Glomerular endothelial cell (primary cell): ENCODE measurements around the gene DLGAP4. TPM values are rescaled to one million over a fixed set of nuclear protein-coding genes. Genes with fewer than 3 reads are reported as not detected.
"Not testable (repeated sequence)": the region's sequence is repeated elsewhere in the genome, so short reads cannot be mapped to it uniquely, and the experiment has no call there.

Experiments used
- DNase-seq: peaks from one replicate; pipeline ENCODE4 v3.0.0-alpha.2; 2011; ENCODE audit warnings: low read depth, low spot score; ENCODE audit errors: extremely low read depth
- total RNA-seq: library from RNA; depleted of rRNA; stranded (reverse); fragments of >200 nt; gene quantifications from 2 replicates; pipeline ENCODE4 v1.2.3, GENCODE V29; 2015

Gene DLGAP4
- total RNA-seq, 1 donor from 2014 or later, result 125 TPM

DNA sequence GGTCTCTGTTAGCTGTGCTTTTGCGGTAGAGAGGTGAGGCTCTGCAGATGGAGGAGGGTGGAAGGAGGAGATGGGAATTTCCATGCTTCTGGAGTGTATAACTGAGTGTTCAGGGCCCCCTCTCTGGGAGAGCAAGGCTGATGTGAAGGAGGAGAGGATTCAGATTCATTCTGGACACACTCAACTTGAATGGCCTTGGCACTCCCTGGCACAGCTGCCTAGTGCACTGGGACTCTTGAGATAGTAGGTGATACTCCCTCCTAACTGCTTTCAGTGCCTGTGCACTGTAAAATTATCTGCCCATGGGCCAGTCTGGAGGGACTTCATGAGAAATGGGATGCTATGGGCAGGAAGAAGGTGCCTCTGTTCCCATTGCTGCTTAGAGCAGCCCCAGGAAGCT is 180.9 kb downstream of the DLGAP4 start:
- no peak for DNase-seq

DNA sequence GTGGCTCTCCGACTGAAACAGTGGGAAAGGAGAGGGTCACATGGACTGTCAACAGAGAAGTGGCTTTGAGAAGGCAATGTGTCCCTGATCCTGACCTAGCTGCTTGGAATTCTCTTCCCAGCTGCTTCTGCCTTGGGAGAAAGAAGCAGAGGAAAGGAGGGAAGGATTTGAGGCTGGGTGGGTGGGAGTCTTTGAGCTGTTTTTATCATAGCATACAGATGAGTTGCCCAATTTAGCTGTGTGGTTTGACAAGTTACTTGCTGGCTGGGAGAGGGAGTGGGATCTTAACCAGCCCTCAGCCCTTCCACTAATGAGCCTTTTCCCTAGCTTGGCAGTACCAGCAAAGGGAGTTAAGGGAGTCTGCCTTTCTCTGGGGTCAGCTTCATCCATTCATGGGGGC is 184.1 kb downstream of the DLGAP4 start:
- no peak for DNase-seq

DNA sequence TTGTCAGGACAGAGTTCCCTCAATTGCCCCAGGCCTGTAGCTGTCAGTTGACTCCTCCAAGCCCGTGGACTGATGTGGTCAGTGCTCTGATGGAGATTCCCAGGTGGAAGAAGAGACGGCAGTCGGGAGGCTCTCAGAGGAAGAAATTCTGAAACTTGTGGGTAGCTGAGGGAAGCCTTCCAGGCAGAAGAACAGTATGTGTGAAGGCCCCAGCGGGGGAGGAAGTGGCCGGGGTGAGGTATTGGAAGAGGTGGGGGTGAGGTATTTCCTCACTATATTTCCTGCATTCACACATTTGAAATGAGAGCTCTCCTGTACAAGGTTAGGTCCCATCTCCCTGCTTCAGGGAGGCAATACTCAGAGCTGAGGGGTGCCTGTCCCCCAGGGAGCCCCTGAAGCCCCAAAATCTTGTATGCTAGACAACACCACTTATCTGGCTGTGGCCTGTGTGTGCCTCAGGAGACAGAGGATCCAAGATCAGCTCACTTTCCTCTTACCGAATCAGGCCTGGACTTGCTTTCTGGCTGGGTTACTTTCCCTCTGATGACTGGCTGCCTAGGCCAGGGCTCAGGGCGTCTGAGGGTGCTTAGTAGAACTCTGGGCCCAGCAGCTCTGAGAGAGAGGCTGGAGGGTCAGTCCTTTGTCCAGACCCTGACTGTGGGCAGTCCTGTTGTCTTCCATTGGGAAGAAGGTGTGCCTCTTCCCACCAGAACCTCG is 185.9 kb downstream of the DLGAP4 start:
- no peak for DNase-seq

DNA sequence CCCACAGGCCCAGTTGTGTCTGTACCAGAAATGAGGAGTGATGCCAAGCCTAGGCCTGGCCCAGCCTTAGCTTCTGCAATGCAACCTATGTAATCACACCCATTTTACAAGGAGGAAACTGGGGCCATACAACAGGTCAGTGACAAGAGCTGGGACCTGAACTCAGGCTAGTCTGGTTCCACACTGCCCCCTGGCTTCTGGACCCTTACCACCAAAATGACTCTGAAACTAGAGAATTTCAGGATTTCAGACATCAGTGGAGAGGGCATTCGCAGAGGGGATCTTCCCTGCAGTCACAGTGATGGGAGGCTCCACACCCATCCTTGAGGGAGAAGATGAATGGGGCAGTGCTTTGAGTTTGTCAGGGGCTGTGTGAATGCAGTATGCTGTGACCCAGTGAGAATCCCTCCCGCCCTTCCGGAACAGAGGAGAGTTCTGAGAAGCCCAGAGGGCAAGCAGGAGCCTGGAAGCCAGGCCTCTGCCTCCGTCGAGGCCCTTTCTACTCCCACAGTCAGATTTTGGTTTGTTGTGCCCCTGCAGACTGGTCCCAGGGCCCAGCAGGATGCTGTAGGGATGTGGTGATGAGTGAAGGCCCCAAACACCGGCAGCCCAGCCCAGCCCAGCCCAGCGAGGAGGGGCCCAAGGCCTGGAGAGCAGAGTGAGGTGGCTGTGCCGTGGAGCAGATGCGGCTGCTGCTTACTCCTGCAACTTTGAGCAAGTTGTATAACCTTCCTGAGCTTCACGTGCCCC is 187.1 kb downstream of the DLGAP4 start:
- no peak for DNase-seq

DNA sequence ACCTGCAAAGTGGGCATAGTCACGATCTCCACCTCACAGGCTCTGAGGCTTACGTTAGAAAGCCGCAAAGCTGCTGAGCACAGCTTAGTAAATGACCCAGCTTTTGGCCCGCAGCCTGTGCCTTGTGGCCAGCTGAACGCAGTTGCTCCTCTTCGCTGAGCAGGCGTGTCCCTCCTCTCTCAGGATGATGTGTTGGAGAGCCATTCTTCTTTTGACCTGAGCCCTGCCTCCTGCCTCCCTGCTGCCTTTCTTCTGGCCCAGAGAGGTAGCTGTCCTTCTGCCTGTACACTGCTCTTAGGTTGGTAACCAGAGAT is 187.6 kb downstream of the DLGAP4 start:
- DNase-seq, result no peak

DNA sequence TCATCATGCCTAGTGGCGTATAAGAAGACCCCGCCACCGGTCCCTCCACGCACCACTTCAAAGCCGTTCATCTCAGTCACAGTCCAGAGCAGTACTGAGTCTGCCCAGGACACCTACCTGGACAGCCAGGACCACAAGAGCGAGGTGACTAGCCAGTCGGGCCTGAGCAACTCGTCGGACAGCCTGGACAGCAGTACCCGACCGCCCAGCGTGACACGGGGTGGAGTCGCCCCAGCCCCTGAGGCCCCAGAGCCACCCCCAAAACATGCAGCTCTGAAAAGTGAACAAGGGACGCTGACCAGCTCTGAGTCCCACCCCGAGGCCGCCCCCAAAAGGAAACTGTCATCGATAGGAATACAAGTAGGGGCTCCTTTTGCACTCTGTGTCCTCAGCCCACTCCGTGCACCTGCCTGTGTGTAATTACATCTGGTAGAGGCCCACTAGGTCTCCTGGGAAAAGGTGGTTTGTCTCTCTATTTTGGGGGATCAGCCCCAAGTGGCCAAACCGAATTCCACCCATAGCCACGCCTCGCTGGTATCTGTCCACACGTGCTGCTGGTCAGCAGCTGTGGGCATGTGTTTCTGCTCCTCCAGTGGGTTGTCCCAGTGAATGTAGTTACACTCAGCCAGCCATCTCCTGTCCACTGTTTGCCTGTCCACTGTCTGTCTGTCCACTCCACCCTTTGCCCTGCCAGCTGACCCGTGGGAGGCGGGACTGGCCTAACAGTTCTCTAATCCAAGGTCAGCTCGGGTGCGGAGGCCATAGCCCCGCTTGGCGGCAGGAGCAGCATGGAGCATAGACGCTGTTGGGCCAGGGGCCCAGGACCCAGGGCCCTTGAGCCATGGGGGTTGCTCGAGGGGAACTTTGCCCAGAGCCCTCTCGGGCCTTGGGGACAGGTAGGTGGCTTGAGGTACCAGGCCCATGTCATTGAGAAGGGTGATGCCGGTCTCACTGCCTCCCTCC is 190.8 kb downstream of the DLGAP4 start:
- DNase-seq, result no peak

DNA sequence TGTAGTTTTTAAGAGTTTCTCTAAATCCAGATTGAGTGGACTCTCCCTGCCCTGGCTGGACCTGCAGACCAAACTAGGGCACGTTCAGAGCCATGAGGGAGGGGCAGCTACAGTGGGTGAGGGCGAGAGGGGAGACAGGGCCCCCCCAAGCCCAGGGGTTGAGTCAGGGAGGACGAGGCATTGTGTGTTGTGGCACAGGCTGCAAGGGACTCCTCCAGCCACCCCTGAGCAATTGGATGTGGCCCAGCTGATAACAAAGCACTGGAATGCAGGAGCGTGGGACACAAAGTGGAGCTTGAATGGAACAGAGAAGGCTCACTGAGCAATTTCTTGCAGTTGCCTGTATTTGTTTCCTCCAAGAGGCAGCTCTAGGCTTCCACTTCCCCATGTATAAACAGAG is 191.7 kb downstream of the DLGAP4 start:
- DNase-seq, result no peak

DNA sequence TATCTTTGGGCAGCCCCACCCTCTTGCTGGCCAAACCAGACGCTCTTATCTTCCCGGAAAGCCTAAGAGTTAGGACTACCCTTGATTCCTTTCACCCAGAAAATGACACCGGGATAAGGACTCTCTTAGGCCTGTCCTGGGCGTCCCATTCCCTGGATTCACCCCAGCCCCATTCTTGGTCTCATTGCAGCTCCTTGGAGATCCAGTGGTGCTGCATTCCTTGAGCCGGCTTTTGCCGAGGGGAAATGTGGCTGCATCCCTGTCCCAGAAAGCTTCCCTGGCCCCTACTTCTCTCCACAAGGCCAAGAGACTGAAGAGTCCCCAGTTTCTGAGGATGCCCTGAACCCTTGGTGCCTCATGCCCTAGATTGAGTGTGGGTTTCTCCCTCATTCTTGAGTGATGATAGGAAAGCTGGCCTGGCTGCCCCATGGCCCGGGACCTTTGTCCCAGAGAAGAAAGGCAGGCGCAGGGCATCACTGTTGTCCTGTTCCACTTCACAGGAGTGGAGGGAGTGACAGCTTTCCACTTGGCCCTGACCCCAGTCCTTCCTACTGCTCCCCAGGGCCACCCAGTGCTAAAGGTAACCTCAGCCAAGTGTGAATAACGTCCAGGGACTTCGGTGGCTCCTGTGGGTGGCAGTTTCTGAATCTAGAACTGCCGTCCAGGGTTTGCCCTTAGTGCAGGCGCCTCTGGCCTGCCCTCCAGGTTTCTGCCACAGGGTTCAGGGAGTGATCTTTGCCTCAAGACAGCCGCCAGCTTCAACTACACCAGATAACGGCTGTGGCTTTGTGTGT is 192.4 kb downstream of the DLGAP4 start:
- no peak for DNase-seq

DNA sequence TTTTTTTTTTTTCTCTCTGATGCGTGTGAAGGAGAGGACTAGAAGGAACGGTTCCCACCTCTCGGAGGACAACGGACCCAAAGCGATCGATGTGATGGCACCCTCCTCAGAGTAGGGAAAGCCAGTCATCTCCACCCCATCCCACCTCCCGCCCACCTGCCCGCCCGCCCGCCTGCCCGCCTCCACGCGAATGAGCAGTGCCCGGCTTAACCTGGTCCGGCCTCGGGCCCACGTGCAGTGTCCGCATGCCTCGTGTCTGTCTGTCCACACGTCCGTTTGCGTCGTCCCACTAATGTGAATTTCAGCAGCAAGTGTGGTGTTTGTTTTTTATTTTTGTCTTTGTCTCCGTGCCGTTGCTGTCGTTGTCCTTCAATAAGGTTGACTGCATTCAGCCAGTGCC is 193.1 kb downstream of the DLGAP4 start:
- no peak for DNase-seq

DNA sequence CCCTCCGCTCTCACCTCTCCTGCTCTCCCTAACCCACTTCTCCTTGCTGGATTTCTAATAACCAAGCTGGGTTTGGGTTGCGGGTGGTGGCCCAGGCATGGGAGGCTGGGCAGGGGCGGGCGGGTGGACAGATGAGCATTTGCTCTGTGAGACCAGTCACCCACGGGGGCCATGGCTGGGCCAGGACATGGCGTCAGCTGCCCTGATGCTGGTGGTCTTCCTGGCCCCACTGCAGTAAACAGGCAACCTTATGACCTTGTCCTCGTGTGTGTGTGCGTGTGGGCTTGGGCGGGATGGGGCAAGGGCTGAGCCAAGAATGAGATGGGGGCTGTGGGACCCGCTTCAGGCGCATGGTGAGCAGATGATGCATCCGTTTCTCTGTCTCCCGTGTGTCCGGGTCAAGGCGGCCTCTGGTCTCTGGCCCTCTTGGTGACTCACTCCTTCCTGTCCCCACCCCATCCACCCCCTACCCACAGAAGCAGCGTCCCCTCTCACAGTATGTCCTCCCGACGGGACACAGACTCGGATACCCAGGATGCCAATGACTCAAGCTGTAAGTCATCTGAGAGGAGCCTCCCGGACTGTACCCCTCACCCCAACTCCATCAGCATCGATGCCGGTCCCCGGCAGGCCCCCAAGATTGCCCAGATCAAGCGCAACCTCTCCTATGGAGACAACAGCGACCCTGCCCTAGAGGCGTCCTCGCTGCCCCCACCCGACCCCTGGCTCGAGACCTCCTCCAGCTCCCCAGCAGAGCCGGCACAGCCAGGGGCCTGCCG is 193.8 kb downstream of the DLGAP4 start:
- no peak for DNase-seq

DNA sequence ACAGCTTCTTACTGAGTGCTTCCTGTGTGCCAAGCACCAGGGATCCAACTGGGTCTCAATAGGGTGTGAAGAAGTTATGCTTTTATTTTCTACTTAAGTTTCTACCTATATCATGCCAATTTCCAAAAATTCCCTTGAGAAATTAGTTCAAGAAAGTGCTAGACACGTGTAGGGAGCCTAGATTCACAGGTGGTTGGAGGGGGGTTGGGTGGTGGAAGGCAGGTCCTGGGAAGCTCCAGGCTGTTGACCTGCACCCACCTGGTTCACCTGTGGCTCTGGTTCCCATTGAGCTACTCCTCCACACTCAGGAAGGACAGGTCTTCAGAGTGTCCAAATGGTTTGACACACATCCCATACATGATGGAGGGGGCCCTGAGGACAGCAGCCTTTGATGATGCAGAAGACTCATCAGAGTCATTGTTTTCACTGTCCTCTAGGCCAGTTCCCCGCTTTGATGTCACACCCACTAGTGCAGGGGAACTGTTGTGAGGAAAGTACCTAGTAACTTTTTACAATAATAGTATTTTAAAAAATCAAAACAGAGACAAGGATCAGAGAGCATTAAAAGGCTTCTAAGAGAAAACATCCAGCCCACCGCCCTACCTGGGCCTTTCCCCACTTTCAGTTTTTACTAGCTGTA is 195.3 kb downstream of the DLGAP4 start:
- DNase-seq, result no peak

DNA sequence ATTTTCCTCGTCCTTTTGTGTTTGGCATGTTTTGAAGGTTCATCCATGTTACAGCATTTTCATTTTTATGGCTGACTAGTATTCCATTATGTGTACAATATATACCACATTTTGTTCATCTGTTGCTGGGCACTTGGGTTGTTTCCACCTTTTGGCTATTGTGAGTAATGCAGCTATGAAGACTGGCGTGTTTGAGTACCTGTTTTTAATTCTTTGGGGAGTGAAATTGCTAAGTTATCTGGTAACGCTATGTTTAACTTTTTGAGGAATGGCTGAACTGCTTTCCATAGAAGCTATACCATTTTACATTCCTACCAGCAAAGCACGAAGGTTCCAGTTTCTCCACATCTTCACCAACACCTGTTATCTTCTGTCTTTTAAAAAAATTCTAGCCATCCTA is 198.2 kb downstream of the DLGAP4 start:
- DNase-seq, result no peak

DNA sequence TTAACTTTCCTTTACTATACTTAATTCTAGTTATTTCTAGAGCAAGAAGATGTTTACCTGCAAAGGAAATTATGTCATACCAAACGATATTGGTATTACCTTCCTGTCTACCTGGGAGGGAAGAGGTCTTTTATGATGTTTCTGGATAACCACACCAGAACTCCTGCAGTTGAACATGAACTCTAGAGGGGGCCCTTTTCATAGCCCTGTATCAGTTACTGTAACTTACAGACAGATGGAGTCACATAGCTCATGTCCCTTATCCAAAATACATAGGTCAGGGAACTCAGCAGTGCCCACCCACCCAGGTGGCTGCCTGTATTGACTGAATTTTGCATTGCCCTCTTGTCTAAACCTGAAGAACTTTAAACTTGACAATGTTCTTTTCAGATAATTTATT is 200.1 kb downstream of the DLGAP4 start:
- DNase-seq, result no peak

DNA sequence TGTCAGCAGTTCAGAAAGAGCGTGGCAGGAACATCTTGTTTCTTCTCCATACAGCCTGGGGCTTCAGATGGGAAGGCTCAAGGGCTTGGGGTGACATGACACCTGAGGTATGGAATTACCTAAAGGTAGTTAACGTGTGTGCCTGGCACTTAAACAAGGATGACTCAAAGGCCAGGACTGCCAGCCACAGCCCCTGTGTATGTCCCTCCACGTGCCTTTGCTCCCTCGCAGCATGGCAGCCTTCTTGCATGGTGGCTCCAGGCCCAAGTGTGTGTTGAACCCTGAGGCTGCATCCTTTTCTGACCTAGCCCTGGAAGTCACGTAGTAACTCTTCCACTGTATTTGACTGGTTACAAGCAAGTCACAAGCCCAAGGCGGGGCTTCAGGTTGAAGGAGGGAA is 201.6 kb downstream of the DLGAP4 start:
- no peak for DNase-seq

DNA sequence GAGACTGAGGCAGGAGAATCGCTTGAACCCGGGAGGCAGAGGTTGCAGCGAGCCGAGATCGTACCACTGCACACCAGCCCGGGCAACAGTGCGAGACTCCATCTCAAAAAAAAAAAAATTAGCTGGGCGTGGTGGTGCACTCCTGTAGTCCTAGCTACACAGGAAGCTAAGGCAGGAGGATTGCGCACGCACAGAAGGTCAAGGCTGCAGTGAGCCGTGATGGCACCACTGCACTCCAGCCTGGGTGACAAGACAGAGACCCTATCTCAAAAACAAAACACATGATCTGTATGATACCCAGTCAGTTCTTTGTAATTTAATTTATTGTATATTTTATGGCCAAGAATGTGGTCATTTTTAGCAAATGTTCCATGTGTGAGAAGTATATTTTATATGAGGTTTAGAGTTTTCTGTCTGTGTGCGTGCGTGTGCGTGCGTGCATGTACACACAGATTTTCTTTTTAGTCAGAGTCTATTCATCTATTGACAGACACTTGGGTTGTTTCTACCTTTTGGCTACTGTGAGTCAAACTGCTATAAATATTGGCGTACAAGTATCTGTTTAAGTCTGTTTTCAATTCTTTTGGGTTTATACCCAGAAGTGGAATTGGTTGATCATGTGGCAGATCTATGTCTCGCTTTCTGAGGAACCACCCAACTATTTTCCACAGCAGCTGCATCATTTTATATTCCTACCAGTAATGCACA is 213.0 kb downstream of the DLGAP4 start:
- no peak for DNase-seq

DNA sequence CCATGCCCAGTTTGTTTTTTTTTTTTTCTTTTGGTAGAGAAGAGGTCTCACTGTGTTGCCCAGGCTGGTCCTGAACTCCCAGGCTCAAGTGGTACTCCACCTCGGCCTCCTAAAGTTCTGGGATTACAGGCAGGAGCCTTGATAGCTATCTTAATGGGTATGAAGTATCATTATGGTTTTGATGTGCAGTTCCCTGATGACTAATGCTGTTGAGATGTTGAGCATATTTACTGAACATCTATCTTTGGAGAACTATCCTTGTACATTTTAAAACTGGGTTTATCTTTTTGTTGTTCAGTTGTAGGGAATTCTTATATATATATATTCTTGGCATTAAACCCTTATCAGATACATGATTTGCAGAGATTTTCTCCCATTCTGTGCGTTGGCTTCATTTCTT is 213.8 kb downstream of the DLGAP4 start:
- DNase-seq, result no peak

DNA sequence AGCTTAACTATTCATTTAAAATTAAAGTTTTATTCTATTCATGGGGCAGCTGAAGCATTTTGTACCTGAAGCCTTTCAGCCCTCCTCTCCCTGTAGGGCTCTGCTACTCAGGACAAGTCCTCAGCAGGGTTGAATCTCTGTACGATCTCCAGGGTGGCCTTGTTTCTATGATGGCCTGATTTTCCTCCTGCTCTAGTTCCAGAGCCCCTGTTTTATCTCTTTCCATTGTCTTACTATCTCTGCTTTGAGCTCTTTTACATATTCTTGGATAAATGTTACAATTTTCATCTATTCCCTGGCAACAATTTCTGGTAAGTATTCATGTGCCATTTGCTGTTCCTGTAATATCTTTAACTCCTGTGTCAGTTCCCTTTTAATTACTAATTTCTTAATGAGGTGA is 215.4 kb downstream of the DLGAP4 start:
- DNase-seq, result no peak

DNA sequence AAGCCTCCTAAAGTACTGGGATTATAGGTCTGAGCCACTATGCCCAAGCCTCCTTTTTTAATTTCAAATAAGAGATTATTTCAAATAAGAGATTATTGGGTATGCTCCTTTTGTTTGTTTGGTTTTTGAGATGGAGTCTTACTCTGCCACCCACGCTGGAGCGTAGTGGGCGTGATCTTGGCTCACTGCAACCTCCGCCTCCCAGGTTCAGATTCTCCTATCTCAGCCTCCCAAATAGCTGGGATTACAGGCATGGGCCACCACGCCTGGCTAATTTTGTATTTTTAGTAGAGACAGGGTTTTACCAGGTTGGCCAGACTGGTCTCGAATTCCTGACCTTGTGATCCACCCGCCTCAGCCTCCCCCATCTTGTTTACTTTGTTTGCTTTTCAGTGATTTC is 216.3 kb downstream of the DLGAP4 start:
- DNase-seq, result not testable (repeated sequence)

DNA sequence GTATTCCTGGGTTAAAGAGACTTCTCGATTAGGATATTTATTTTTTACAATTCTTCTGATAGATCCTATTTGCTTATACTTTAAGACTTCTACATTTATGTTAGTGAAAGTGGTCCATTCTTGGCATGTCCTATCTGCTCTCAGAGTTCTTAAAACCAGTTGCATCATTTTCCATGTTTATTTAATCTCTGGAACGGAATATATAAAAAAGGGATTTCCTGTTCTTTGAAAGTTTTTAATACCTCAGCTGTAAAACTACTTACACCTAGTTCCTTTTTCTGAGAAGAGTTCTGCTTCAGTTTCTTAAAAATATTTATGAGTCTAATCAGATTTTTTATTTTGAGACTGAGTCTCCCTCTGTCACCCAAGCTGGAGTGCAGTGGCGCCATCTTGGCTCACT is 217.2 kb downstream of the DLGAP4 start:
- DNase-seq, result no peak
